HK-2 (cell line): ENCODE measurements around the gene UCP3.
A peak's percentile ranks its signal among the peaks of the same experiment; 100 is the strongest.

ENCODE experiments used
- DNase-seq: peaks from one replicate; pipeline ENCODE4 v3.0.0-alpha.2; 2018; ENCODE audit not compliant: unreplicated experiment

Gene UCP3

GRCh38 chr11:73977856-73978519 lies 30.9 kb downstream of the UCP3 start:
- no peak for DNase-seq

- DNase-seq: no peak
These were observed 32.3 kb downstream of the UCP3 start for GRCh38 chr11:73976451-73977151.

- no peak for DNase-seq
These were observed 33.5 kb downstream of the UCP3 start for GRCh38 chr11:73975479-73975757.

- no peak for DNase-seq
These were observed 34.0 kb downstream of the UCP3 start for GRCh38 chr11:73974604-73975478.

GRCh38 chr11:73972620-73973449 lies 36.0 kb downstream of the UCP3 start:
- DNase-seq: peak; percentile 32

GRCh38 chr11:73972187-73972586 lies 36.7 kb downstream of the UCP3 start:
- DNase-seq: no peak

GRCh38 chr11:73971175-73971719 lies 37.6 kb downstream of the UCP3 start:
- peak; percentile 31 for DNase-seq

- DNase-seq: no peak
These were observed 38.7 kb downstream of the UCP3 start for GRCh38 chr11:73969991-73970800.

- no peak for DNase-seq
These were observed 39.8 kb downstream of the UCP3 start for GRCh38 chr11:73969091-73969490.

GRCh38 chr11:73968356-73968966 lies 40.4 kb downstream of the UCP3 start:
- DNase-seq: no peak

- DNase-seq: no peak
These were observed 43.1 kb downstream of the UCP3 start for GRCh38 chr11:73965764-73966121.

GRCh38 chr11:73965076-73965763 lies 43.7 kb downstream of the UCP3 start:
- no peak for DNase-seq

GRCh38 chr11:73963861-73964260 lies 45.0 kb downstream of the UCP3 start:
- DNase-seq: no peak

GRCh38 chr11:73962101-73962705 lies 46.7 kb downstream of the UCP3 start:
- no peak for DNase-seq

- no peak for DNase-seq
These were observed 47.6 kb downstream of the UCP3 start for GRCh38 chr11:73961321-73961720.

GRCh38 chr11:73958521-73959141 lies 50.3 kb downstream of the UCP3 start:
- no peak for DNase-seq

GRCh38 chr11:73957654-73958361 lies 51.1 kb downstream of the UCP3 start:
- DNase-seq: no peak
